ENCODE data around the gene RBFA.

The RBFA gene

DNA sequence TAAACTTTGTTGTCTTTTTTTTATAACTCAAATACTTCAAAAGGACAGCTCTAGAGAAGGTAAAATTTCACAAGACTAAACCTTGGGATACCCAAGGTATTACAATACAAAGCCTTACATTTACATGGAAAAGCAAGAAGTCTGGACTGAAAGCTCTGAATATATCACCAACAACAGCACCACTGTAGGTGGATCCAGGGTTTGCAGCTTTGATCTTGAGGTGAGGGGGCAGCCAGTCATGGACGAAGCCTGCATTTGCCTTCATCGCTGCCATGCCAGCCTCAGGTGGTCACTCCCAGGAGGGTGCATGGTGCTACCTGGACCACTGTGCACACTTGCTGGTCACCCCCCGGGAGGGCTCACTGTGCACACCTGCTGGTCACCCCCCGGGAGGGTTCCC, 36.6 kb downstream of the RBFA start:
- H3K9ac ChIP-seq (ENCODE audit: low read length), result no peak overlapping the region

DNA sequence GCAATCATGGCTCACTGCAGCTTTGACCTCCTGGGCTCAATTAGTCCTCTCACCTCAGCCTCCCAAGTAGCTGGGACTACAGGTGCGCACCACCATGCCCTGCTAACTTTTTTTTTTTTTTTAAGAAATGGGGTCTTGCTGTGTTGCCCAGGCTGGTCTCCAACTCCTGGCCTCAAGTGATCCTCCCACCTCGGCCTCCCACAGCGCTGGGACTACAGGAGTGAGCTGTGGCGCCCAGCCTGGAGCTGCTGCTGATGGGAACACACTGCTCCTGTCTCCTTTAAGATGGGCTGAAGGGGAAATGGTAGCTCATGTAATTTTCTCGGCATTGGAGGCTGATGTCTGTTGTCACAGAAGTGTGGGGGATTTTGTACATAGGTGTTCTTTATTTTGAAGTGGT, 39.9 kb downstream of the RBFA start:
- Histone ChIP-seq H3K27me3 (ENCODE audit: insufficient read depth, low read length) (no peaks in the 10 kb centered on the region), H3K9ac (ENCODE audit: low read length) (no peak overlapping the region), H3K79me2 (ENCODE audit: insufficient read depth, low read length) (no peaks in the 10 kb centered on the region), H3K4me2 (ENCODE audit: low read length) (no peak overlapping the region), H4K20me1 (ENCODE audit: insufficient read depth, low read length) (no peaks in the 10 kb centered on the region), H3K9me3 (ENCODE audit: low read length) (no peaks in the 10 kb centered on the region), H3K27ac (ENCODE audit: low read depth, low read length, poor library complexity, severe bottlenecking) (no peak overlapping the region), H3K9me2 (ENCODE audit: low read depth, low read length) (no peaks in the 10 kb centered on the region), H3K36me3 (ENCODE audit: insufficient read depth, low read length) (no peaks in the 10 kb centered on the region), H2AFZ (ENCODE audit: low read length) (no peak overlapping the region), H3K4me1 (ENCODE audit: insufficient read depth, low read length, severe bottlenecking) (no peaks in the 10 kb centered on the region), H3F3A (ENCODE audit: insufficient read depth, low read length) (no peaks in the 10 kb centered on the region), H3K4me3 (ENCODE audit: low read depth, low read length, poor library complexity, severe bottlenecking) (no peak overlapping the region)
- TF ChIP-seq, protein P1, sequence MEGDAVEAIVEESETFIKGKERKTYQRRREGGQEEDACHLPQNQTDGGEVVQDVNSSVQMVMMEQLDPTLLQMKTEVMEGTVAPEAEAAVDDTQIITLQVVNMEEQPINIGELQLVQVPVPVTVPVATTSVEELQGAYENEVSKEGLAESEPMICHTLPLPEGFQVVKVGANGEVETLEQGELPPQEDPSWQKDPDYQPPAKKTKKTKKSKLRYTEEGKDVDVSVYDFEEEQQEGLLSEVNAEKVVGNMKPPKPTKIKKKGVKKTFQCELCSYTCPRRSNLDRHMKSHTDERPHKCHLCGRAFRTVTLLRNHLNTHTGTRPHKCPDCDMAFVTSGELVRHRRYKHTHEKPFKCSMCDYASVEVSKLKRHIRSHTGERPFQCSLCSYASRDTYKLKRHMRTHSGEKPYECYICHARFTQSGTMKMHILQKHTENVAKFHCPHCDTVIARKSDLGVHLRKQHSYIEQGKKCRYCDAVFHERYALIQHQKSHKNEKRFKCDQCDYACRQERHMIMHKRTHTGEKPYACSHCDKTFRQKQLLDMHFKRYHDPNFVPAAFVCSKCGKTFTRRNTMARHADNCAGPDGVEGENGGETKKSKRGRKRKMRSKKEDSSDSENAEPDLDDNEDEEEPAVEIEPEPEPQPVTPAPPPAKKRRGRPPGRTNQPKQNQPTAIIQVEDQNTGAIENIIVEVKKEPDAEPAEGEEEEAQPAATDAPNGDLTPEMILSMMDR (IDR thresholded peaks at IDR 0.05; ENCODE audit: low read length), result no peak
- no peak for TF ChIP-seq EZH2 (IDR thresholded peaks at IDR 0.05; ENCODE audit: borderline replicate concordance, low read length)

More for the DNA sequence above, 36.6 kb downstream of the RBFA start:
- Histone ChIP-seq H3K27me3 (ENCODE audit: insufficient read depth, low read length) (no peaks in the 10 kb centered on the region), H3K9me3 (ENCODE audit: low read length) (no peaks in the 10 kb centered on the region), H4K20me1 (ENCODE audit: insufficient read depth, low read length) (no peaks in the 10 kb centered on the region), H3K9me2 (ENCODE audit: low read depth, low read length) (no peaks in the 10 kb centered on the region), H3K4me2 (ENCODE audit: low read length) (no peak overlapping the region), H3K27ac (ENCODE audit: low read depth, low read length, poor library complexity, severe bottlenecking) (no peak overlapping the region), H3K79me2 (ENCODE audit: insufficient read depth, low read length) (no peaks in the 10 kb centered on the region), H3K36me3 (ENCODE audit: insufficient read depth, low read length) (no peaks in the 10 kb centered on the region), H3K4me1 (ENCODE audit: insufficient read depth, low read length, severe bottlenecking) (no peaks in the 10 kb centered on the region), H2AFZ (ENCODE audit: low read length) (no peak overlapping the region), H3K4me3 (ENCODE audit: low read depth, low read length, poor library complexity, severe bottlenecking) (no peak overlapping the region), H3F3A (ENCODE audit: insufficient read depth, low read length) (no peaks in the 10 kb centered on the region)
- no peak for TF ChIP-seq EZH2 (IDR thresholded peaks at IDR 0.05; ENCODE audit: borderline replicate concordance, low read length)
- TF ChIP-seq, protein P1 (IDR thresholded peaks at IDR 0.05; ENCODE audit: low read length), result no peak

DNA sequence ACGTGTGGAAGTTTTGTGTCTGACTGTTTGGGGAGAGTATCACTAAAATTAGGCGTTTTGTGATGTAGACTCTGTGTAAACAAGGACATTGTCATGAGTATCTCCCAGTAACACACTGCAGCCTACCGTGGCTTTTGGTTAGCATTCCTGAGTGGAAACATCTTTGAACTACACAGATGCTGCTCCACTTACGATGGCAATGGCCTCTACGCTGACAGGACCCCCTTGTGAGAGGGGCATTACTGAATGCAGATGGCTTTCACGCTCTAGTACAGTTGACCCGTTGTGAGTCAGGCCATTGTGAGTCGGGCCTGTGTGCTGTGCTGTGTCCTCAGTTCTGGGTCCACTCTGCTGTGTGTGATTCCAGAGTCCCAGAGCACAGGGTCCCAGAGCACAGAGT, 40.5 kb downstream of the RBFA start:
- no peaks in the 10 kb centered on the region for H3K27me3 ChIP-seq (ENCODE audit: insufficient read depth, low read length)
- TF ChIP-seq, protein P1 (IDR thresholded peaks at IDR 0.05; ENCODE audit: low read length), result no peak
- H3F3A ChIP-seq (ENCODE audit: insufficient read depth, low read length), result no peaks in the 10 kb centered on the region
- no peaks in the 10 kb centered on the region for H3K36me3 ChIP-seq (ENCODE audit: insufficient read depth, low read length)
- no peak overlapping the region for H3K4me2 ChIP-seq (ENCODE audit: low read length)
- no peaks in the 10 kb centered on the region for H3K9me2 ChIP-seq (ENCODE audit: low read depth, low read length)
- no peaks in the 10 kb centered on the region for H3K9me3 ChIP-seq (ENCODE audit: low read length)
- no peak overlapping the region for H2AFZ ChIP-seq (ENCODE audit: low read length)
- H3K27ac ChIP-seq (ENCODE audit: low read depth, low read length, poor library complexity, severe bottlenecking), result no peak overlapping the region
- H3K79me2 ChIP-seq (ENCODE audit: insufficient read depth, low read length), result no peaks in the 10 kb centered on the region
- H3K4me3 ChIP-seq (ENCODE audit: low read depth, low read length, poor library complexity, severe bottlenecking), result no peak overlapping the region
- no peaks in the 10 kb centered on the region for H3K4me1 ChIP-seq (ENCODE audit: insufficient read depth, low read length, severe bottlenecking)
- H4K20me1 ChIP-seq (ENCODE audit: insufficient read depth, low read length), result no peaks in the 10 kb centered on the region
- H3K9ac ChIP-seq (ENCODE audit: low read length), result no peak overlapping the region

Measured in OCI-LY1 (cell line).